ENCODE data around the gene FOS.

Gene FOS

DNA sequence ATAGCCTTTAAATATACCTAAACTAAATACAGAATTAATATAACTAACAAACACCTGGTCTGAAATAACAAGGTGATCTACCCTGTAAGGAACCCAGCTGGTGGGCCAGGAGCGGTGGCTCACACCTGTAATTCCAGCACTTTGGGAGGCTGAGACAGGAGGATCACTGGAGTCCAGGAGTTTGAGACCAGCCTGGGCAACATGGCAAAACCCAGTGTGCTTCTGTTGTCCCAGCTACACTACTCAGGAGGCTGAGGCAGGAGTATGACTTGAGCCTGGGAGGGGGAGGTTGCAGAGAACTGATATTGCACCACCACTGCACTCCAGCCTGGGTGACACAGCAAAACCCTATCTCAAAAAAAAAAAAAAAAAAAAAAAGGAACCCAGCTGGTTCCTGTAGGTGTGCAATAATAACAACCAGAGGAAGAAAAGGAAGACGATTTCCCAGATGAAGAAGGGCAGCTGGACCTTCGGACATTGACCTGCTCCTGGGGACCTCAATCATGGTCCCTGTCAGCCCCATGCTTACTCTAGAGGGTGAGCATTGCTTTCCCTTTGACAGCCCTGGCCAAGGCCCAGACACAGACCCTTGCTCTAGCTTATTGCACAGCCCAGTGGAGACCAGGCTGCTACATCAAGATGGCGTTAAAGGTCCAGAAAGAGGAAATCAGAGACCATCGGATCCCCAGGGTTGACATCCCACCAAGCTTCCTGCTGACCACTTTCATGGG, 5.4 kb downstream of the FOS start:
- H3K9me3 ChIP-seq (ENCODE audit: severe bottlenecking), result no peaks in the 10 kb centered on the region
- no peak overlapping the region for H3K4me3 ChIP-seq (ENCODE audit: low read depth, low read length)
- DNase-seq, result no peak
- no peak overlapping the region for H3K27ac ChIP-seq
- H3K36me3 ChIP-seq, result peaks cover 9% of the 10 kb centered on the region
- no peaks in the 10 kb centered on the region for H3K27me3 ChIP-seq (ENCODE audit: insufficient read depth, low read depth, severe bottlenecking)
- TF ChIP-seq, protein P1, sequence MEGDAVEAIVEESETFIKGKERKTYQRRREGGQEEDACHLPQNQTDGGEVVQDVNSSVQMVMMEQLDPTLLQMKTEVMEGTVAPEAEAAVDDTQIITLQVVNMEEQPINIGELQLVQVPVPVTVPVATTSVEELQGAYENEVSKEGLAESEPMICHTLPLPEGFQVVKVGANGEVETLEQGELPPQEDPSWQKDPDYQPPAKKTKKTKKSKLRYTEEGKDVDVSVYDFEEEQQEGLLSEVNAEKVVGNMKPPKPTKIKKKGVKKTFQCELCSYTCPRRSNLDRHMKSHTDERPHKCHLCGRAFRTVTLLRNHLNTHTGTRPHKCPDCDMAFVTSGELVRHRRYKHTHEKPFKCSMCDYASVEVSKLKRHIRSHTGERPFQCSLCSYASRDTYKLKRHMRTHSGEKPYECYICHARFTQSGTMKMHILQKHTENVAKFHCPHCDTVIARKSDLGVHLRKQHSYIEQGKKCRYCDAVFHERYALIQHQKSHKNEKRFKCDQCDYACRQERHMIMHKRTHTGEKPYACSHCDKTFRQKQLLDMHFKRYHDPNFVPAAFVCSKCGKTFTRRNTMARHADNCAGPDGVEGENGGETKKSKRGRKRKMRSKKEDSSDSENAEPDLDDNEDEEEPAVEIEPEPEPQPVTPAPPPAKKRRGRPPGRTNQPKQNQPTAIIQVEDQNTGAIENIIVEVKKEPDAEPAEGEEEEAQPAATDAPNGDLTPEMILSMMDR (IDR thresholded peaks at IDR 0.05; ENCODE audit: low read depth, low read length), result no peak

DNA sequence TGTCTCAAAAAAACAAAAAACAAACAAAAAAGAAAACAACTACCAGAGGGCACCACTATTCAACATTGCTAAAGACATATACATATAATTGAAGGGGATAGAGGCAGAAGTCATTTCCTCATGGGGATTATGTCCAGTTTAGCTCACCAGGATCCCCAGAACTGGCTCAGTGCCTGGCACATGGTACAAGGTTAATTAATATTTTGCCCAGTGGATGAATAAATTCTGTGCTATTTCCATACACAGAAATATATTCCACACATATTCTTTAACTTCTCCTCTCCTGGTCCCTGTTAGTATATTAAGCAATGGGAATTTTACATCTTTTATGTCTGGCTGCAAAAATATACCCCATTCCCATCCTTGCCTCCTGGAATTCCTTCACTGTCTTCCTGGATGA, 6.7 kb downstream of the FOS start:
- Histone ChIP-seq H3K27ac (no peak overlapping the region), H3K27me3 (ENCODE audit: insufficient read depth, low read depth, severe bottlenecking) (no peaks in the 10 kb centered on the region)
- TF ChIP-seq, protein P1 (IDR thresholded peaks at IDR 0.05; ENCODE audit: low read depth, low read length), result no peak

DNA sequence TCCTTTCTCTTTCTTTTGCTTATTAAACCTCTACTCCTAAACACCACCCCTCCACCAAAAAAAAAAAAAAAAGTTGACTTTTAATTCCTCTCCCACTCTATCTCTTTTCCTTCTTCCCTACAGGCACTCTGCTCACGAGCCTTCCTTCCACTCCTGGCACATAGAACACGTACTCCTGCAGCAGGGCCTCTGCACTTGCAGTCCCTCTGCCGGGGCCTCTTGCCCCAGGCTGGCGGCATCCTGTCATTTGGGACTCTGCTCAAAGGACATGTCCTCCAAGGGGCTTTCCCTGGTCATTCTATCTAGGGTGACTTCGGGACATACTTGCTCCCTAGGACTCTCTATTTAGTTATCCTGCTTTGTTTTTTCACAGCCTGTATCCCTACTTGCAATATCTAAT, 7.7 kb downstream of the FOS start:
- no peaks in the 10 kb centered on the region for H3K27me3 ChIP-seq (ENCODE audit: insufficient read depth, low read depth, severe bottlenecking)
- H3K4me3 ChIP-seq (ENCODE audit: low read depth, low read length), result no peak overlapping the region
- no peak for DNase-seq
- H3K27ac ChIP-seq, result no peak overlapping the region
- no peaks in the 10 kb centered on the region for H3K9me3 ChIP-seq (ENCODE audit: severe bottlenecking)
- H3K36me3 ChIP-seq, result peaks cover 2% of the 10 kb centered on the region
- TF ChIP-seq, protein P1 (IDR thresholded peaks at IDR 0.05; ENCODE audit: low read depth, low read length), result no peak

More for the DNA sequence above, 6.7 kb downstream of the FOS start:
- no peak for DNase-seq
- Histone ChIP-seq H3K36me3 (peaks cover 9% of the 10 kb centered on the region), H3K4me3 (ENCODE audit: low read depth, low read length) (no peak overlapping the region), H3K9me3 (ENCODE audit: severe bottlenecking) (no peaks in the 10 kb centered on the region)

DNA sequence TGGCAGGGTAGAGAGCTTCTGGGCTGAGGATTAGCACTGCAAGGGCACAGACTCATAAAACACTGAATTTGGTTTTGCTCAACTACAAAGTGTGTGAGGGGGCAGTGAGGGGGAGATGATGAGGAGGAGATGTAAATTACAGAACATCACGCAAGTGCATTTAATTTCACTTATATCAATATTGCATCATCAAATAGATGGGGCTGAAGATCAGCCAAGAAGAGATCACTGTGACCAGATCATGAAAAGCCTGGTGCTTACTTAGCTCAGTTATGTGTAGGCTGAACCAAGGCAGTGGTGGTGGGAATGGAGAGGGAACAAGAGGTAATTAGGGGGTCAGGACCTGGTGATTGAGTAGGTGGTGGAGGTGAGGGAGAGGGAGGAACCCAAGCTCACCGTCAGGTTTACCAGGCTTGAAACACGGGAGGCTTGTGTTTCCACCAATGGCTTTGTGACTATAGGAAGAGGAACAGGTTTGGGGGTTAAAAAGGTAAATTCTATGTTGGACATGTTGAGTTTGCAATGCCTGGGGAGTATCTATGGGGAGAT, 11.3 kb downstream of the FOS start:
- Histone ChIP-seq H3K27ac (no peak overlapping the region), H3K36me3 (no peaks in the 10 kb centered on the region), H3K9me3 (ENCODE audit: severe bottlenecking) (no peaks in the 10 kb centered on the region), H3K27me3 (ENCODE audit: insufficient read depth, low read depth, severe bottlenecking) (no peaks in the 10 kb centered on the region), H3K4me3 (ENCODE audit: low read depth, low read length) (no peak overlapping the region)
- TF ChIP-seq, protein P1 (IDR thresholded peaks at IDR 0.05; ENCODE audit: low read depth, low read length), result no peak
- no peak for DNase-seq

DNA sequence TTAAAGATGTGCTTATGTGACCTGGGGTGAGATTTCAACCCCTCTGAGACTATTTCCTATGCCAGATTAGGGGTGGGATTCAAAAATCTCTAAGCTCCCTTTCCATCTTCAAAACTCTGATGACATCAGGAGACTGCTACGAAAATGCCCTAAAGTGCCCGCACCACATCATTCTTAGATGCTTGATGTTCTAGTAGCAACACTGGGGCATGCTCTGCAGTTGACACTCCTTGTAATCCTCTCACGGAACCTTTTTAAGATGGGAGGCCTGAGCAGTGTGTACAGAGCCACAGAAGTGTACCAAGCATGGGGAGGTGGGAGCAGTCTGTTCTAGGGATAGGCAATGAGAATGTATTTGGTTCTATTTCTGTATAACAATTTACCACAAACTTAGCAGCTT, 12.2 kb downstream of the FOS start:
- no peak for DNase-seq
- Histone ChIP-seq H3K9me3 (ENCODE audit: severe bottlenecking) (no peaks in the 10 kb centered on the region), H3K27ac (no peak overlapping the region), H3K4me3 (ENCODE audit: low read depth, low read length) (no peak overlapping the region), H3K27me3 (ENCODE audit: insufficient read depth, low read depth, severe bottlenecking) (no peaks in the 10 kb centered on the region), H3K36me3 (no peaks in the 10 kb centered on the region)
- TF ChIP-seq, protein P1 (IDR thresholded peaks at IDR 0.05; ENCODE audit: low read depth, low read length), result no peak

Data from WERI-Rb-1 (cell line).